Mucosa of stomach (tissue), 1 donor: ENCODE measurements around the gene RNU1-2.
"Not testable (repeated sequence)": the region's sequence is repeated elsewhere in the genome, so short reads cannot be mapped to it uniquely, and the experiment has no call there.

Experiments used
- H3K27me3 ChIP-seq: one replicate; pipeline ENCODE4 v1.7.0; 2013; ENCODE audit warnings: mild to moderate bottlenecking, low read length; ENCODE audit not compliant: control insufficient read depth, insufficient read depth
- H3K36me3 ChIP-seq: one replicate; pipeline ENCODE4 v1.7.0; 2013; ENCODE audit warnings: low read length; ENCODE audit not compliant: control insufficient read depth, insufficient read depth
- H3K4me1 ChIP-seq: one replicate; pipeline ENCODE4 v1.7.0; 2013; ENCODE audit warnings: mild to moderate bottlenecking, low read length; ENCODE audit not compliant: control insufficient read depth, insufficient read depth
- H3K4me3 ChIP-seq: one replicate; pipeline ENCODE4 v1.7.0; 2013; ENCODE audit warnings: low read length
- H3K9ac ChIP-seq: one replicate; pipeline ENCODE4 v1.7.0; 2013; ENCODE audit warnings: mild to moderate bottlenecking, low read length, moderate library complexity
- H3K9me3 ChIP-seq: one replicate; pipeline ENCODE4 v1.7.0; 2013; ENCODE audit warnings: mild to moderate bottlenecking, low read length, moderate library complexity; ENCODE audit not compliant: control insufficient read depth
- donor health status: Pancreatic carcinoma.

The RNU1-2 gene

GRCh38 chr1:16892978-16893525 is 2.7 kb upstream of the RNU1-2 start:
- not testable (repeated sequence) for H3K36me3 ChIP-seq, H3K9me3 ChIP-seq, H3K4me1 ChIP-seq, H3K9ac ChIP-seq, H3K4me3 ChIP-seq, H3K27me3 ChIP-seq

DNA sequence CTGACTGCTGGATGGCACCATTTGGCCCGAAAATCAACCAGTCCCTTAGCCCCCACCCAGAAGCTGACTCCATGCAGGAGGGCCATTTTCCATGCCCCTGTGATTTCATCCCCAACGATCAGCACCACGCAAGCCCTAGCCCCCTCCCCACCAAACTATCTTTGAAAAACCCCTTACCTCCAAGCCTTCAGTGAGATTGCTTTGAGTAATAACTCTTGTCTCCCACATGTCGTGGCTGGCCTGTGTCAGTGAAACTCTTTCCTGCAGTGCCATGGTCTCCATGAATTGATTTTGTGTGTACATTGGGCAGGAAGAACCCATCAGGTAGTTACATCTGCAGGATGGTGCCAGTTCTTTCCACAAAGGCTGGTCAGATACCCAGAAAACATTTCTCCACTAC is 2.0 kb upstream of the RNU1-2 start:
- not testable (repeated sequence) for H3K9ac ChIP-seq, H3K36me3 ChIP-seq, H3K4me1 ChIP-seq, H3K4me3 ChIP-seq, H3K9me3 ChIP-seq, H3K27me3 ChIP-seq

- H3K27me3 ChIP-seq, H3K9me3 ChIP-seq, H3K4me3 ChIP-seq, H3K9ac ChIP-seq, H3K36me3 ChIP-seq, H3K4me1 ChIP-seq: not testable (repeated sequence)
These were observed 1.4 kb upstream of the RNU1-2 start for GRCh38 chr1:16894338-16894737.

GRCh38 chr1:16895233-16895597 is 565 bp upstream of the RNU1-2 start:
- Histone ChIP-seq H3K9ac (peak overlapping the region; percentile 71), H3K4me3 (peak overlapping the region; percentile 25)
- H3K9me3 ChIP-seq, H3K36me3 ChIP-seq, H3K4me1 ChIP-seq, H3K27me3 ChIP-seq: not testable (repeated sequence)

GRCh38 chr1:16896316-16897055 is 706 bp downstream of the RNU1-2 start:
- not testable (repeated sequence) for H3K4me1 ChIP-seq, H3K9me3 ChIP-seq, H3K36me3 ChIP-seq, H3K27me3 ChIP-seq, H3K4me3 ChIP-seq
- peak overlapping the region; percentile 50 for H3K9ac ChIP-seq

DNA sequence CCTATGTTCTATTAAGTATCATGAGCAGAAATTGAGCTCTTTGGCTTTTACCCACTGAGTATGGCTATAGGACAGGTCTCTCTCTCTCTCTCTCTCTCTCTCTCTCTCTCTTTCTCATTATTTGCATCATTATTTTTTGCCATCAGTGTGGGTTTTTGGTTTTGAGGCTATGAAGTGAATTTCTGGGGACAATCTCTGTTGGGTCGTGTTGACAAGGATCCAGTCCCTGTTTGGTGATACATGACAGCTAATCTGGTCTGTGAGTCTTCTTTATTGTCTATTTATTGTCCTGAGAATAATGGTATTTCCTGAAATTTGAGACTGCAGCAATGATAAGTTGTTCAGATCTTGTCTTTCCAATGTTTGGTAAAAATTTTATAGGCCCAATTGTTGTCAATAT is 1.9 kb downstream of the RNU1-2 start:
- H3K4me3 ChIP-seq, H3K27me3 ChIP-seq, H3K4me1 ChIP-seq, H3K36me3 ChIP-seq, H3K9ac ChIP-seq, H3K9me3 ChIP-seq: not testable (repeated sequence)

DNA sequence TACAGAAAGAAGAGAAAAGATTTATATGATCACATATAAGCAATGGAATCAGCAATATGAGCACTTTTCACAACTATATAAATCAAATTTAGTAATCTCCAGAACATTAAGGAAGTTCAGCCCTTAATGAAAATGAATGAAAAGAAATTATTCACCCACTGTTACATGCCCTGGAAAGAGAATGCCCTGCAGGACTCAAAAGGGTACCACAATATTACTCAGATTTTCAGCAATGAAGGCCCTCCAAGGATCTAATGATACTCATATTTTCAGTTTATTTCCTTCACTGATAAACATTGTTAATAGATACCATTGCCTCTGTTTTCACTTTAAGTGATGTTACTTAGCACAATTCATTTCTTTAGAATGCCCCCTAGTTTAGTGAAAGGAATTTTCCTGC is 2.5 kb downstream of the RNU1-2 start:
- H3K36me3 ChIP-seq, H3K9me3 ChIP-seq, H3K27me3 ChIP-seq, H3K4me1 ChIP-seq, H3K9ac ChIP-seq, H3K4me3 ChIP-seq: not testable (repeated sequence)

DNA sequence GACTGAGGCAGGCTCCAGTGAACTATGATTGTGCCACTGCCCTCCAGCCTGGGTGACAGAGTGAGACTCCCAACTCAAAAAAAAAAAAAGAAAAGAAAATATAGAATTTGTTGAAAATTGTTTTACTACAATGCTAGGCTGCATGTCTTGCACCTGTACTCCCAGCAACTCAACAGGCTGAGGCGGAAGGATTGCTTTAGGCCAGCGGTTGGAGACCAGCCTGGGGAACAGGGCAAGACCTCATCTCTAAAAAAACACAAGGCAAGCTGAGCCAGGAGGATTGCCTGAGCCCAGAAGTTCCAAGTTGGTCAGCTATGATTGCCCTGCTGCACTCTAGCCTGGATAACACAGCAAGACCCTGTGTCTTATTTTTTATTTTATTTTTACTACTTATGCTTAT is 3.2 kb downstream of the RNU1-2 start:
- H3K9me3 ChIP-seq, H3K36me3 ChIP-seq, H3K4me1 ChIP-seq, H3K4me3 ChIP-seq, H3K27me3 ChIP-seq, H3K9ac ChIP-seq: not testable (repeated sequence)

DNA sequence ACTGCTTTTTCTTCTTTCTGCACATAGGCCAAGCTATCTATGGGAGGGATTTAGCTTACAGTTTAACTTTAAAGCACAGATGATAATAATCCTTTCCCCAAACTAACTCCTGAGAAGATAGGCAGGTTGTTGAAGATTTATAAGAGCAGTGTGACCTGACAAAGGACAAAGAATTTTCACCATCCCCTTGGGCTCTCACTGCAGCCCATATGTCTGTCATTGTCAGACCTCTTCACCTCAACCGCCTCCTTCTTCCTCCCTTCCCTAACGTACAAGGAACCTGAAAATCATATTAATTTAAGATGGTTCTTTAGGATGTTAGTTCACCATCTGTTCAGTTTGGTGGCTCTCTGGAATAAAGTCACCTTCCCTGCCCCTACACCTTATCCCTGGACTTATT is 5.0 kb downstream of the RNU1-2 start:
- Histone ChIP-seq H3K9me3 (no peaks in the 10 kb centered on the region), H3K4me1 (peaks cover 11% of the 10 kb centered on the region), H3K27me3 (no peaks in the 10 kb centered on the region), H3K36me3 (no peaks in the 10 kb centered on the region), H3K9ac (no peak overlapping the region), H3K4me3 (no peak overlapping the region)

GRCh38 chr1:16901371-16901770 is 5.6 kb downstream of the RNU1-2 start:
- not testable (repeated sequence) for H3K36me3 ChIP-seq, H3K9ac ChIP-seq, H3K9me3 ChIP-seq, H3K4me3 ChIP-seq, H3K27me3 ChIP-seq
- peaks cover 11% of the 10 kb centered on the region for H3K4me1 ChIP-seq

GRCh38 chr1:16903054-16903453 is 7.3 kb downstream of the RNU1-2 start:
- Histone ChIP-seq H3K27me3 (no peaks in the 10 kb centered on the region), H3K9me3 (no peaks in the 10 kb centered on the region), H3K36me3 (no peaks in the 10 kb centered on the region), H3K4me1 (peaks cover 4% of the 10 kb centered on the region), H3K4me3 (no peak overlapping the region), H3K9ac (no peak overlapping the region)

DNA sequence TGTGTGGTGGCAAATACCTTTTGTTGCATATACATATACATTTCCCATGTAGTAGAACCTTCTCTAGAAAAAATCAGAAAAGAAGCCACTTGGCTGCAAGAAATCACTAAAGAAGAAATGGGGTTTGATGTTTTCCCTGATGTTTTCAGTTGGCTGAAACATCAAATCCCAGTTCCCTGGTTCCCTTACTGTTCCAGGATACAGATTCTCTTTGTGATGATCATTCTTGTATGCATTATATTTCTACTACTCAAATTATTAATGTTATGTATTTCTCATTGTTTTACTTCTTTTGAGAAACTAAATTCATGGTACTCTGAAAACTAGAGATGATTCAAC is 7.6 kb downstream of the RNU1-2 start:
- Histone ChIP-seq H3K36me3 (no peaks in the 10 kb centered on the region), H3K9me3 (no peaks in the 10 kb centered on the region), H3K4me3 (no peak overlapping the region), H3K27me3 (no peaks in the 10 kb centered on the region), H3K4me1 (peaks cover 4% of the 10 kb centered on the region), H3K9ac (peak overlapping the region; percentile 97)

- peak overlapping the region; percentile 97 for H3K9ac ChIP-seq
- H3K9me3 ChIP-seq, result no peaks in the 10 kb centered on the region
- H3K36me3 ChIP-seq, result no peaks in the 10 kb centered on the region
- peak overlapping the region; percentile 72 for H3K4me3 ChIP-seq
- no peaks in the 10 kb centered on the region for H3K27me3 ChIP-seq
- peaks cover 4% of the 10 kb centered on the region for H3K4me1 ChIP-seq
These were observed 8.9 kb downstream of the RNU1-2 start for GRCh38 chr1:16904560-16905109.
